Aorta (tissue), 5 donors: ENCODE results near the gene TMEM132E. TPM values are rescaled to one million over a fixed set of nuclear protein-coding genes. Genes with fewer than 3 reads are reported as not detected.

Experiments used
- ATAC-seq: fragments of 200-7000 bp; cut with Tn5 transposase; one replicate; pipeline ENCODE4 v1.9.1; 2022; ENCODE audit warnings: moderate library complexity; ENCODE audit not compliant: low FRiP score
- DNase-seq, 2 donors: peaks; one replicate each; pipeline ENCODE4 v3.0.0-alpha.2; 2020
- H3K27ac ChIP-seq, 2 donors: one replicate each; pipeline ENCODE4 v1.5.1; 2013; ENCODE audit warnings: low read length in 2 of 2, mild to moderate bottlenecking in 2 of 2, moderate library complexity in 2 of 2, control low read depth in 1 of 2, inconsistent platforms in 1 of 2, low read depth in 1 of 2
- H3K27me3 ChIP-seq, 2 donors: one replicate each; pipeline ENCODE4 v1.6.1; 2013; ENCODE audit warnings: control low read depth in 1 of 2, low read length in 1 of 2, mild to moderate bottlenecking in 1 of 2, moderate library complexity in 1 of 2; ENCODE audit not compliant: insufficient read depth in 2 of 2, control insufficient read depth in 1 of 2
- H3K36me3 ChIP-seq, 2 donors: one replicate each; pipeline ENCODE4 v1.6.1; 2013; ENCODE audit warnings: control low read depth in 1 of 2, low read length in 1 of 2, mild to moderate bottlenecking in 1 of 2; ENCODE audit not compliant: insufficient read depth in 2 of 2, control insufficient read depth in 1 of 2
- H3K4me1 ChIP-seq, 2 donors: one replicate each; pipeline ENCODE4 v1.6.1; 2013; ENCODE audit warnings: low read length in 2 of 2, control low read depth in 1 of 2, mild to moderate bottlenecking in 1 of 2, moderate library complexity in 1 of 2; ENCODE audit not compliant: insufficient read depth in 2 of 2, control insufficient read depth in 1 of 2
- H3K4me3 ChIP-seq, 2 donors: one replicate each; pipeline ENCODE4 v1.5.1; 2013; ENCODE audit warnings: low read length in 2 of 2, control low read depth in 1 of 2, mild to moderate bottlenecking in 1 of 2
- H3K9me3 ChIP-seq: one replicate; pipeline ENCODE4 v1.6.1; 2013; ENCODE audit warnings: mild to moderate bottlenecking, low read length; ENCODE audit not compliant: control insufficient read depth
- WGBS, 2 donors: extraction: QIAGEN DNeasy Blood & Tissue Kit; methylation state at CpG; one replicate each; pipeline ENCODE4 v1.1.7; 2013; 5-methylcytosine and 5-hydroxymethylcytosine counted together
- intact Hi-C, 2 donors: fragments of 100-400 bp; cut with DNase I; formaldehyde crosslinking; loops; one replicate each; pipeline versions ENCODE4 v1.14.2 to v1.15.0; 2022
- polyA plus RNA-seq, 2 donors: library from polyadenylated mRNA; stranded (reverse); fragments of 200-250 nt; gene quantifications; one replicate each; pipeline ENCODE4 v1.2.3, GENCODE V29; 2013
- total RNA-seq, 2 donors: library from RNA; stranded (reverse); fragmentation: NEBNext Ultra II Directional; extraction: Animal tissue kit (Norgen Biotek cat#: 25700); gene quantifications; one replicate each; pipeline ENCODE4 v1.2.1, GENCODE V29; 2021
- donor health status: healthy with polysubstance abuse.
- donor health status: Bipolar disorder and iron deficiency.
- donor health status: DM: no; HTN: no; CAD: no.
- donor health status: DM: no; HTN: no; CAD: no.
- donor health status: DM: yes; HTN: yes; CAD: no.

TMEM132E gene
- total and polyA plus RNA-seq, 4 donors = 0.15 to 0.36 (median 0.27) TPM

DNA sequence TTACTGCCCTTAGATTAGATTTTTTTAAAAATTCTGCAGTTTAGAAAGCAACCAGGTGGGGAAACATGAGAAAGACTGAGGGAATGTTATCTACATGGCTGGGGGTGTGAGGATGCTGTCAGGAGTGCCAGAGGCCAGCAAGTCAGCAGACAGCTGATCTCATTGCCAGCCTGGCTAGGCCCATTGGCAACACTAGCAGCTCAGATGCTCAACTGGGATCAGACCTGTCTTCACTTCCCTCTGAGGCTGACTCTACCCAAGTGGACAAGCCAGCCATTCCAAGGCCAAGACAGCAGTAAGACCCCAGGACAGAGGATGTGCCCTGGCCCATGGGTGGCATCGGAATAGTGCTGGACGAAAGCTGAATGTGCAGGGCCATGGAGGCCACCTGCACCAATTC is 96.2 kb downstream of the TMEM132E start:
- DNase-seq (no peak), ATAC-seq (no peak)
- H3K9me3 ChIP-seq = no peaks in the 10 kb centered on the region
- H3K27ac ChIP-seq = no peak overlapping the region
- H3K4me3 ChIP-seq = no peak overlapping the region
- H3K27me3 ChIP-seq = no peaks in the 10 kb centered on the region
- H3K4me1 ChIP-seq = no peaks in the 10 kb centered on the region
- H3K36me3 ChIP-seq = no peaks in the 10 kb centered on the region
- intact Hi-C loops = no loop called here
- 83 to 88% methylated on average over 2 of the region's 2 CpGs for WGBS, 2 donors

DNA sequence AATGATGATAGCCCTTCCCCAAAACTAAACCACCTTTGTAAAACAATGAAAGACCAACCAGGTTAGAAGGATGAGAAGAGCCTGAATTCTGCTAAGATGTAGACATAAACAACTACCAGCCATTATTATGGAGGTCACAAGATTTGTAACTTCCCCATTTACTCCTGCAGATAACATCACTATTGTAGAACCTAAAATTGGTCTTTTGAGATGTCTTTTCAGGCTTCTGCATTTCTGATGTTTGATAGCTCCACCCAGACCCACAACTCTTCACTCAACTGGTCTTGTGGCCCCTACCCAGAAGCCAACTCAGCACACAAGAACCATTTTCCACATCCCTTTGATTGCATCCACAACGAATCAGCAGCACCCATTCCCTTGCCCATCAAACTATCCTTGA is 100.8 kb downstream of the TMEM132E start:
- no peak for ATAC-seq
- no peaks in the 10 kb centered on the region for H3K4me1 ChIP-seq
- 61 to 63% methylated on average over 1 of the region's 1 CpG for WGBS, 2 donors
- no peak overlapping the region for H3K27ac ChIP-seq
- H3K36me3 ChIP-seq = no peaks in the 10 kb centered on the region
- no peaks in the 10 kb centered on the region for H3K27me3 ChIP-seq
- no peak overlapping the region for H3K4me3 ChIP-seq
- H3K9me3 ChIP-seq = peaks cover 3% of the 10 kb centered on the region
- DNase-seq = no peak
- intact Hi-C loops = no loop called here

DNA sequence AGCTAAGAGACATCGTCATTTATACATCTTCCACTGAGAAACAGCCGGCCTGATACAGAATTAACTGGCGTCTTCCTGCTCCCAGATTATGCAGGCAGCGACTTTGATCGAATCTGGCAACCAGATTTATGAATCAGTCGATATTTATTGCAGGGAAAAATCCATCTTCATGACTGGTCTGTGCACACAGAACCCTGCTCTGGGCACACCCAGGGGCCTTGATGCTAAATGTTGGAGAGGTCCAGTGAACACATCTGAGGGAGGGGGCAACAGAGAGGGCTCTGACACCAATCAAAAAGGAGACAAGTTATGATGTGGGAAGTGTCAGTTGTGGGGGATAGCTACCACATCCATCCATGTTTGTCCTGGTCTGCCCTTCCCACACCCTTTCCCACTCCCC is 102.9 kb downstream of the TMEM132E start:
- Histone ChIP-seq H3K9me3 (peaks cover 4% of the 10 kb centered on the region), H3K27me3 (no peaks in the 10 kb centered on the region), H3K4me1 (no peaks in the 10 kb centered on the region), H3K27ac (no peak overlapping the region), H3K36me3 (no peaks in the 10 kb centered on the region), H3K4me3 (no peak overlapping the region)
- DNase-seq (no peak), ATAC-seq (no peak)
- intact Hi-C loops = no loop called here
- WGBS, 2 donors = 74 to 78% methylated on average over 6 of the region's 6 CpGs

- WGBS, 2 donors = 60 to 61% methylated on average over 2 of the region's 2 CpGs
- no peak overlapping the region for H3K27ac ChIP-seq
- H3K36me3 ChIP-seq = no peaks in the 10 kb centered on the region
- intact Hi-C loops = no loop called here
- H3K27me3 ChIP-seq = no peaks in the 10 kb centered on the region
- peaks cover 7% of the 10 kb centered on the region for H3K9me3 ChIP-seq
- H3K4me3 ChIP-seq = no peak overlapping the region
- DNase-seq = no peak
- no peak for ATAC-seq
- no peaks in the 10 kb centered on the region for H3K4me1 ChIP-seq
Measured at GRCh38 chr17:34683390-34683789, 104.0 kb downstream of the TMEM132E start.

Other genes with a start within 250 kb of the TMEM132E start
- gene CCL13, start 223.1 kb upstream of the TMEM132E start, total RNA-seq = 10 to 100 TPM in 1 of 2 donors, 1 to 10 TPM in 1; 5.4 to 10.4 TPM
- 1 to 10 TPM in 1 of 2 donors, not detected in 1; 1.1 TPM for gene CCL13, start 223.1 kb upstream of the TMEM132E start, polyA plus RNA-seq
- gene CCL1, start 216.3 kb upstream of the TMEM132E start, total RNA-seq = not detected
- gene CCL1, start 216.3 kb upstream of the TMEM132E start, polyA plus RNA-seq = not detected